Thoracic aorta (tissue), 2 donors: ENCODE data around the gene IGSF9B. TPM values are rescaled to one million over a fixed set of nuclear protein-coding genes. Genes with fewer than 3 reads are reported as not detected.

ENCODE experiments used
- ATAC-seq: fragments of 150-250 bp; one replicate; pipeline ENCODE4 v1.8.0; 2017; ENCODE audit warnings: low read depth; ENCODE audit not compliant: insufficient number of reproducible peaks, low FRiP score
- DNase-seq: peaks from one replicate; pipeline ENCODE4 v3.0.0-alpha.2; 2020; ENCODE audit warnings: low spot score
- H3K27ac ChIP-seq, 2 donors: fragments of 200-600 bp; sonication (generic); 1 replicate in 1 of 2; 2 replicates in 1 of 2; pipeline ENCODE4 v1.5.1; 2016; ENCODE audit warnings: mild to moderate bottlenecking in 2 of 2, moderate library complexity in 2 of 2
- H3K27me3 ChIP-seq: fragments of 200-600 bp; sonication (generic); replicated peaks from 2 replicates; pipeline ENCODE4 v1.6.0; 2016; ENCODE audit warnings: mild to moderate bottlenecking; ENCODE audit not compliant: insufficient read depth
- H3K36me3 ChIP-seq: fragments of 200-600 bp; sonication (generic); one replicate; pipeline ENCODE4 v1.5.1; 2016
- H3K4me1 ChIP-seq, 2 donors: fragments of 200-600 bp; sonication (generic); 1 replicate in 1 of 2; 2 replicates in 1 of 2; pipeline versions ENCODE4 v1.5.1 to v1.6.0; 2016; ENCODE audit warnings: low read depth in 2 of 2, mild to moderate bottlenecking in 1 of 2; ENCODE audit not compliant: control insufficient read depth in 1 of 2
- H3K4me3 ChIP-seq: fragments of 200-600 bp; sonication (generic); 2 replicates; pipeline ENCODE4 v1.5.1; 2016; ENCODE audit warnings: mild to moderate bottlenecking
- H3K9me3 ChIP-seq: fragments of 200-600 bp; sonication (generic); 2 replicates; pipeline ENCODE4 v1.5.1; 2016
- CTCF ChIP-seq: fragments of 200-600 bp; sonication (generic); IDR thresholded peaks from one replicate; pipeline ENCODE4 v1.5.1; 2019; ENCODE audit warnings: antibody characterized with exemption
- total RNA-seq, 2 donors: library from RNA; depleted of rRNA; stranded (reverse); fragments of >200 nt; gene quantifications; one replicate each; pipeline versions ENCODE4 v1.1.0 to v1.2.3, GENCODE V29; 2016

IGSF9B gene
- total RNA-seq, 2 donors from 2014 or later, result 67.1 to 77.2 TPM

GRCh38 chr11:133938166-133938565, 18.6 kb downstream of the IGSF9B start:
- Histone ChIP-seq H3K4me3 (no peak overlapping the region), H3K27me3 (no peaks in the 10 kb centered on the region), H3K27ac (no peak overlapping the region), H3K9me3 (no peaks in the 10 kb centered on the region), H3K4me1 (no peaks in the 10 kb centered on the region), H3K36me3 (peaks cover 45% of the 10 kb centered on the region)
- TF ChIP-seq CTCF, result no peak
- DNase-seq, result no peak
- ATAC-seq, result no peak

DNA sequence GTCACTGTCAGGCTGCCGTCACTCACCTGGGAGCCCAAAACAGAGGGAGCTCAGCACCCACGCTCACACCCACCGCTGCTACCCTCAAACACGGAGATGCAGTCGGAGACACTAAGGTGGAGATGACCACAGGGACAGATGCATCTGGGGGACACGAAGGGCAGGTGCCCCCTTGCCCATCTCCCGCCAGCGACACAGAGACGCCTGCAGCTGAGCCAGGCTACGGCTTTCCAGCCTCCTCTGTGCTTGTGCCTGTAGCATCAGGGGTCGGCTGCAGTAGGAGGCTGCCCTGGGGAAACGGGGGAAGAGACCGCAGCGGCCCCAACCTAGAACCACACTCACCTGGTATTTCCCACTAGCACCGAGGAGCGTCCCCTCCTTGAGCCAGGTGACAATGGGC, 19.3 kb downstream of the IGSF9B start:
- H3K4me1 ChIP-seq, result no peaks in the 10 kb centered on the region
- H3K27ac ChIP-seq, result no peak overlapping the region
- H3K36me3 ChIP-seq, result peaks cover 43% of the 10 kb centered on the region

GRCh38 chr11:133937015-133937414, 19.8 kb downstream of the IGSF9B start:
- DNase-seq (no peak), ATAC-seq (no peak)
- no peak overlapping the region for H3K27ac ChIP-seq
- no peaks in the 10 kb centered on the region for H3K4me1 ChIP-seq
- H3K36me3 ChIP-seq, result peaks cover 42% of the 10 kb centered on the region
- no peak for TF ChIP-seq CTCF
- H3K27me3 ChIP-seq, result no peaks in the 10 kb centered on the region
- H3K4me3 ChIP-seq, result no peak overlapping the region
- no peaks in the 10 kb centered on the region for H3K9me3 ChIP-seq

More for the DNA sequence above, 19.3 kb downstream of the IGSF9B start:
- DNase-seq, result no peak
- Histone ChIP-seq H3K4me3 (no peak overlapping the region), H3K27me3 (no peaks in the 10 kb centered on the region), H3K9me3 (no peaks in the 10 kb centered on the region)
- no peak for TF ChIP-seq CTCF
- no peak for ATAC-seq

DNA sequence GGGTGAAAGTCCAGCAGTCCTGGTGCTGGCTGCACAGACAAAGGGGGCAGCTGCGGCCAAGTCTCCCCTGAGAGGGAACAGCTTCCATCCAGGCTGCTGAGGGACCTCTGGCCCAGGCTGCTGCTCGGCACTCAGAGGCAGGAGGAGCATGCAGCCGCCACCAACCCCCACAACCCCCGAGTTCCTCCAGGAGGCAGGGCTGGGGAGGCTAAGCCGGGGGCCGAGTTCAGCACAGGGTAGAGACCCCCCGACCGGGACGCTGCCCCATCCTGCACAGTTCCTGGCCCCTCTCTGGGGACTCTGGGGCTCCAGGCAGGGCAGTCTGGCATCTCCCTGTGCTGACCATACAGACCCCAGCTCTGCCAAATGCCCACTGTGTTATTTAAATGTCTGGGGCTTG, 20.2 kb downstream of the IGSF9B start:
- H3K27ac ChIP-seq, result no peak overlapping the region

DNA sequence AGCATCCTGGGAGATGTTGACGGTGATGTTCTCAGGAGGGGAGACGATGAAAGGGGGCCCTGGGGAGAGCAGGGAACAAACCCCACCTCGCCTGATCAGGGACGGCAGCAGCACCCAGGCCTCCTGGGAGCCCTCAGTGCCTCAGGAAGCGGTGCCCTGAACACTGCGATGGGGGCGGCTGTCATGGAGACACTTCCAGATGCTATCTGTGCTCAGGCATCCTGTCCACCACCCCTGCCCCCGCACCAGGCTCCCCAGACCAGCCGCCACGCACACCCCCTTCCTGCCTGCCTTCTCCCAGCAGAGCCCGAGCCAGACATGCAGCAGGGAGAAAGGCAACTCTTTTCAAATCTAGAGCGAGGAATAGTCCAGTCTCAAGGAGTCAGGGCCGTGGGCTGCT, 20.6 kb downstream of the IGSF9B start:
- Histone ChIP-seq H3K36me3 (peaks cover 44% of the 10 kb centered on the region), H3K4me3 (no peak overlapping the region), H3K4me1 (no peaks in the 10 kb centered on the region), H3K27ac (no peak overlapping the region), H3K27me3 (no peaks in the 10 kb centered on the region), H3K9me3 (no peaks in the 10 kb centered on the region)
- no peak for DNase-seq
- ATAC-seq, result no peak
- TF ChIP-seq CTCF, result no peak

More for the DNA sequence above, 20.2 kb downstream of the IGSF9B start:
- DNase-seq, result no peak
- Histone ChIP-seq H3K9me3 (no peaks in the 10 kb centered on the region), H3K4me3 (no peak overlapping the region), H3K4me1 (no peaks in the 10 kb centered on the region), H3K27me3 (no peaks in the 10 kb centered on the region), H3K36me3 (peaks cover 40% of the 10 kb centered on the region)
- no peak for ATAC-seq
- no peak for TF ChIP-seq CTCF
